Measurements from ENCODE around the gene PACSIN2.
"Not testable (repeated sequence)": the region's sequence is repeated elsewhere in the genome, so short reads cannot be mapped to it uniquely, and the experiment has no call there.

Gene PACSIN2

DNA sequence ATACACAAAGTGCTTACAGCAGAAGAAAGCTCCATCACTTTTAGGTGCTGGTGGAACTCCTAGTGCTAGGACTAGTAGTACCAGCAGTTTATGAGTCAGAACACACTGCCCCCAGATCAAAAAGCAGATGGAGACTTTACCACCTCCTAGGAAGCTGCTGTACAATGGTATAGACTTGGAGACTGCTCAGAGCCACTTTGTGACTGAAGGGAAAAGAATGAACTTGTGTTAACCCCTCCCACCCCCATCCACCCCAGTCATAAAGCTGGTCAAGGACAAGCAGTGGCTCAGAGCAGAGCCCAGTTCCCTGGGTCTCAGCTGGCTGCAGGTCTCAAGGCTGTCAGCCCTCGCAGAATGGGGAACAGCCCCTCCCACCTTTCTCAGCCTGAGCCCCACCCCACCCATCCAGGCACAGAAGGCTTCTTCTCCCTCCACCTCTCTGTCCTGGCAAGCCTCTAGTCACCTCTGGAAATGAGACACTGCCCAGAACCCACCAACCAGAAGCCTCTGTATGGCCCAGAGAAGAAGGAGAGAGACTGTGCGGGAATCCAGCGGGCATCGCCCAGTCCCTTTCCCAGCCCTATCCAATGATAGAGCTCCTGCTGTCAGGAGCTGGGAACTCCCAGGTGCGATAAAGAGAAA lies 23.8 kb downstream of the PACSIN2 start:
- DNase-seq (ENCODE audit: low spot score): no peak

DNA sequence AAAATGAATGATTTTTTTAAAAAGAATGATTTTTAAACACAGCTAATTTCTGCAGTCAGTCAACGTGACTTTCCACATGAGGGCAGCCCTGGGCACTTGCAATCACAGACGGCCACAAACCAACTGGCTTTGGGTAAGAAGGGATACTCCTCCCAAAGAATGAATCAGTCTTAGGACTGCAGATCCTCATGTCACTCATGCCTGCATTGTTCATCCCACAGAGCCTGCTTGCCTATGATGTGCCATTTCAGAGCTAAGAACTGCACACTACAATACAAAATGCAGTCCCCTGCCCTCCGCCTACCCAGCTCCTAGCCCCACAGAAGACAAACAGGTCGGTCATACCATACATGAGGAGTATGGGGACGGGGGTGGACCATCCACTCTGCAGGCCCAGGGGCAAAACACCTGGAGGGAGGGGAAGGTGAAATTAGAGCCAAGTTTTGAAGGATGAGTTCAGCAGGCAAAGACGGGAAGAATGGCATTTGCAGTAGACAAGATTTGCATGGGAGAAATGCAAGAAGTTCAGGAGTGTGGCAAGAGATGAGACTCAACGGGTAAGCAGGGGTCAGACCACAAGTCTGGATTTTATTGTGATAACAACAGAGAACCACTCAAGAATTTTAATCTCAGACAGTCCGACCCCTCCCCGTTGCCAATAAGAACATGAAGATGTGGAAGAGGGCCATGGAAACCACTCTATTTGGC lies 24.7 kb downstream of the PACSIN2 start:
- no peak for DNase-seq (ENCODE audit: low spot score)

DNA sequence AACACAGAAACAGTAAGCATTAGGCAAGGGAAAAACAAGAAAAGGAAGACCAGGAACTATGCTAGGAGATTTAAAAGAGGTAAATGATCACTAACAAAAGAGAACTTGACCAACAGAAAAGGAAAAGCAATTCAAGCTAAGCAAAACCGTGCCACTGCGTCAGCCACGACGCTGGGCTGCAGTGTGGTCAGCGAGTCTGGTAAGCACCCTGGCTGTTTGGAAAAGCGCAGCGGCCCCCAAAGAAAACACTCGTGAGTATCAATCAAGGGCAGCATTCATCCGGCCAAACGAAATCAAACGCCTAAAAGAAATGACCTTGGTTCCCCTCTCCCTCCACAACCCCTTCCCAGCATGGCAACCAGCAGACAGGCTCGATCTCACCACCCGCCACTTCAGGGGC lies 28.8 kb downstream of the PACSIN2 start:
- DNase-seq (ENCODE audit: low spot score): no peak

DNA sequence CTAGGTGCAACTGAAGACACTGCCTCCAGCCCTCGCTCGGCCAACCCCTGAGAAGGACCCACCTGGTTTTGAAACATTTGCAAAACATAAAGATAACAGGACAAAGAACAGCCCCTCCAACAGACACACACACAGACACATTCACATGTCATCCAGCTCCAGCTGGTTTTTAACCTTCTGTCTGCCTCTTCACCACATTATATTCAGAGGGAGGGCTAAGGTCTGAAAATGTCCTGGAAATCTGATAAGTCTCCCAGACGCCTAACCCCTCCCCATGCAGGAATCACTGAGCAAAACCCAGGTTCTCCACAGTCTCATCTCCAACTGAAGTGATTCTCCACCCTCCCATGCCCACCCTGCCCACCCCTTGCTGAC lies 29.4 kb downstream of the PACSIN2 start:
- no peak for DNase-seq (ENCODE audit: low spot score)

DNA sequence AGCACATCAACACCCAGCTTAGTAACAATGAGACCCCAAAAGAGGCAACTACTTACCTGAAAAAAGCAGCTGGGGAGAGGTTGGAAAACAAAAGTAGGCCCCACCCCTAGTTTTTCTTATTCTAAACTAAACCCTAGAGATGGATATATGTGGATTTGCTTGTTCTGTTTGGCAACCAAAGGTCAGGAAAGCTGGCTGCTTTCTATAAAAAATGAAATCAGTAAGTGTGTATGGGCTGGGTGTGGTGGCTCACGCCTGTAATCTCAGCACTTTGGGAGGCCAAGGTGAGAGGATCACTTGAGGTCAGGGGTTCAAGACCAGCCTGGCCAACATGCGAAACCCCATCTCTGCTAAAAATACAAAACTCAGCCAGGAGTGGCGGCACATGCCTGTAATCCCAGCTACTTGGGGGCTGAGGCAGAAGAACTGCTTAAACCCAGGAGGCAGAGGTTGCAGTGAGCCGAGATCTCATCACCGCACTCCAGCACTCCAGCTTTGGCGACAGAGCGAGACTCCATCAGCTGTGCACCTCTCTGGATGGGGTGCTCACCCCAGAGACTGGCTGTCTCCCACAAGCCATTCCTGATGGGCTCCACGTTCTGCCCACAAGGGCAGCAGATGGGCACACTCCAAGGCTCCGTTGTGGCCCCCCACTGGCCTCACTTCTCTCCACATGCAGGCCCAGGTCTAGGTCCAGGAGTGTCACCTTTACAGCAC lies 30.0 kb downstream of the PACSIN2 start:
- no peak for DNase-seq (ENCODE audit: low spot score)

DNA sequence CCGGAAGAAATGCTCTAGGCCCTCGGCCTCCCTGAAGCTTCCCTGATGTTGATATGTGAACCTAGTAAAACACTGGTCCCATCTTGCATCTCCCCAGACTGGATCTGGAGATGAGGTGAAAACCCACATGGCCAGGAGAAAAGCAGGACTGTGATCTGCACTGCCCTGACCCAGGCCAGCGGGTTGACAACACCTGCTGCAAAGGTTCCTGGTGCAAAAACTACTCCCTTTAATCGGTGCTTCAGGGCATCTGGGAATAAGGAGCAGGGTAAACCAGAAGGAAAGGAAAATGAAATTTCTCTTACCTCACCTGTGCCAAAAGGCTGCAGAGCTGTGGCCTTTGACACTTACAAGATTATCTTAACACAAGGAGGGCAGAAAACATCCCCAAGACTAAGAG lies 30.6 kb downstream of the PACSIN2 start:
- no peak for DNase-seq (ENCODE audit: low spot score)

DNA sequence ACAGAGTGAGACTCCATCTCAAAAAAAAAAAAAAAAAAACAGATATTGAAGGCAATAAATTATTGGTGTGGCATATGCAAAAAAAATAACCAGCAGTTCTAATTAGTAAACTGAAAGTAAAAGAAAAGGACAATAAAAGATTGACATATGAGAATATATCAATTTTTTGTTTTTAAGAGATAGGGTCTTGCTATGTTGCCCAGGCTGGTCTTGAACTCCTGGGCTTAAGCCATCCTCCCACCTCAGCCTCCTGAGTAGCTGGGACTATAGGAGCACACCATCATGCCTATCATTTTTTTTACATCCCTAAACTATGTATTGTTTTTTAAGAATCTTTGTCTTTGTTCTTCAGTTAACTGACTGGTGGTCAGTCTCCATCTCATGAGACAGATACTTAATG lies 31.5 kb downstream of the PACSIN2 start:
- DNase-seq (ENCODE audit: low spot score): no peak

DNA sequence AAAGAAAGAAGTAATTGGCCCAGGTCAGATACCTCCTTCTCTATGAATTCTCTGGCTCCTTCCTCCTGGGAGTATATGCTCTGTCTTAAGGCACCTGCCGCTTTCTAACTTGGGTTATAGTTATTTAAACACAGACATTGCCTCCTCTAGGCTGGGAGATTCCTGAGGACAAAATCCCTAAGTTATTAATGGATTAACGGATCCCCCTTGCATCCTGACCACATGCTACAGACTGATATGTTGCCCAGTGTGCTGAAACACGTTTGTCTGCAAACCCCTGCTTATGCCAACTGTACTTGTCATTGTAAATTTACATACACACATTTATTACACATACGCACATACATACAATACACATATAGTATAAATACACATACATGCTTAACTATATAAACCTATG lies 35.3 kb downstream of the PACSIN2 start:
- DNase-seq (ENCODE audit: low spot score): no peak

DNA sequence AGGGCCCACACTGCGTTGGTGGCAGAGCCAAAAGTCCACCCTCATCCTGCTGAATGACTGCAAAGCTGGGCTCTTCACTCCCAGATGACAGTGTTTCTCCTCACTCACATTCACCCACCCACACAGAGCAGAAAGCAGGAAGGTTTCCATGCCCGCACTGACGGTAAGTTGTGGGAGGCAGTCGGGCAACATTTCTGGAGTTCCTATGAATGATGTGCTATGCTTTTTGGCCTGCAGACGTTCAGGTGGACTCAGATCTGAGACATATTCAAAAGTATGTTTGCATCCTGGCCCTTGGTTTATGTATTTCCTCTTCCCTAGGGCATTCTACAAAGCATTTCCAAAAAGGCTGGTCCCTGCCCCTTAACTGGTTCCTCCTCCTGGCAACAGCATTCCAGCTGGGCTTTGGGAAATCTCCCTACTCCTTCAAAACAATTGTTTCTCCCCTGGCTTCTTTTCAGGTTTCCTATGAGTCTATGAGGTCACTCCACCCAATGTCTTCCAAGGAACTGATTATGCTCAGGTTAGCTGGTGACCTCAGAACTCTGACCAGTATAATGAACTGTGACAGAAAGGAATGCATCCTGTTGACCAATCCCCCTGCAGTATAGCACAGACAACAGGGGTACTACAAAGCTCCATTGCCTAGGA lies 36.4 kb downstream of the PACSIN2 start:
- DNase-seq (ENCODE audit: low spot score): no peak

DNA sequence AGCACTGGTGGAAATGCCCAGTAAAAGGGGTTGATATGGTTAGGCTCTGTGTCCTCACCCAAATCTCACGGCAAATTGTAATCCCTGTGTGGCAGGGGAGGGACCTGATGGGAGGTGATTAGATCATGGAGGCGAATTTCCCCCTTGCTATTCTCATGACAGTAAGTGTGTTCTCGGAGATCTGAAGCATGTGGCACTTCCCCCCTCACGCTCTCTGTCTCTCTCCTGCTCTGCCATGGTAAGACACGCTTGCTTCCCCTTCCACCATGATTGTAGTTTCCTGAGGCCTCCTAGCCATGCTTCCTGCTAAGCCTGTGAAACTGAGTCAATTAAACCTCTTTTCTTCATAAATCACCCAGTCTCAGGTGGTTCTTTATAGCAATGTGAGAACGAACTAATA lies 37.4 kb downstream of the PACSIN2 start:
- no peak for DNase-seq (ENCODE audit: low spot score)

DNA sequence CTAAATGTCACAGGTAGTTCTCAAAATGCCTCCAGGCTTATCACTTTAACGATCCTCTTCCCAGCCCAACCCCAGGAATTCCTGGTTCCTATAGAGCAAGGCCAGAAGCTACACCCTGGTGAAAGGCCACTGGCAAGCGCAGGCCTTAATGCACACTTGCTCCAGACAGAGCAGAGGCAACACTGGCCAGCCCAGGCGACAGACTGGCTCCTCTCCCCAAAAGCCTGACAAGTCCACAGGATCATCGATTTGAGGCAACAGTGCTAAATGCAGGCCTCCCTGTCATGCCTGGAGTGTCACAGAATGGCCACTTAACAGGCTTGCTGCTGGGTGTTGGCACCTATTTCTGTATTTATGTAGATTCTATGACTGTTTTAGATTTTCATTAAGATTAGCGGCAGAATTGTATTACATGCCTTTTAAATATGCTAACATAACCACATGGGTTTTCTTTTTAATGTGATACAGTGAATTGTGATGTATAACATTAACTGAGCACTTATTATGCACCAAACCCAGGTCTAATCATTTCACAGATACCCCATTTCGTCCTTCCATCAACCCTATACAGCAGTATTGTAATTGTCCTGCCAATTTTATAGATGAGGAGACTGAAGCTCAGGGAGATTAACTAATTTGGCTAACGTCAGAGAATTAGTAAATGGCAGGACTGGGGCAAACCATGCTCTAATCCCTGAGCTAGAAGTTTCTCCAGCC lies 38.6 kb downstream of the PACSIN2 start:
- DNase-seq (ENCODE audit: low spot score): no peak

DNA sequence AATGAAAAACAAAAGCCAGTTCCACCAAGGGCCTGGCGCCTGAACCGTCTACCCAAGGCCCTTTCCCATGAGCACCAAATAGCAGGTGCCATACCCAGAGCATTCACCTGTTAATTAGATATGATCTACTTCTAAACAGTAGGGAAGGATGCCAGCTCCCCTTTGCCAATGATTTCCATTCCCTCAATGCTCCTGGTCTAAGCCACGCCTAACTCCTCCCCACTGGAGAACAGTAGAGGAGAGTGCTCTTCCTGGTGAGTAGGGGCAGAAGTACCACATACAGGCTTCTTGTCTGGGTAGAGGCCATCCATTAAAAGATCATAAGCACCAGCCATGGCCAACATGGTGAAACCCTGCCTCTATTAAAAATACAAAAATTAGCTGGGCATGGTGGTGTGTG lies 40.7 kb downstream of the PACSIN2 start:
- DNase-seq (ENCODE audit: low spot score): no peak

DNA sequence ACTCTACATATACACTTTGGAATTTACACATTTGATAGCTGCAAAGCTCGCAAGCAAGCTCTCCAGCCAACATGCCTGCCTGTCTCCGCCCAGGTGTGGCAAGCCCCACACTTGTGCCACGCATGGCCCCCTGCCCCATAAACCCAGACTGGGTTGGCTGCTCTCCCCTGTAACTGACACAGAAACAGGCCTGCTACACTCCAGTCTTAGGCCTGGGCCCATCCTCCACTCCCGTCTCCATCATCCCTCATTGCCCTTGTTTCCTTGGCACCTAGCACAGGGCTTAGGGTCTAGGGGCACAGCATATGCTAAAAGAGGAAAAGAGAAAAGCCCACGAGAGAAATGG lies 41.4 kb downstream of the PACSIN2 start:
- DNase-seq (ENCODE audit: low spot score): no peak

DNA sequence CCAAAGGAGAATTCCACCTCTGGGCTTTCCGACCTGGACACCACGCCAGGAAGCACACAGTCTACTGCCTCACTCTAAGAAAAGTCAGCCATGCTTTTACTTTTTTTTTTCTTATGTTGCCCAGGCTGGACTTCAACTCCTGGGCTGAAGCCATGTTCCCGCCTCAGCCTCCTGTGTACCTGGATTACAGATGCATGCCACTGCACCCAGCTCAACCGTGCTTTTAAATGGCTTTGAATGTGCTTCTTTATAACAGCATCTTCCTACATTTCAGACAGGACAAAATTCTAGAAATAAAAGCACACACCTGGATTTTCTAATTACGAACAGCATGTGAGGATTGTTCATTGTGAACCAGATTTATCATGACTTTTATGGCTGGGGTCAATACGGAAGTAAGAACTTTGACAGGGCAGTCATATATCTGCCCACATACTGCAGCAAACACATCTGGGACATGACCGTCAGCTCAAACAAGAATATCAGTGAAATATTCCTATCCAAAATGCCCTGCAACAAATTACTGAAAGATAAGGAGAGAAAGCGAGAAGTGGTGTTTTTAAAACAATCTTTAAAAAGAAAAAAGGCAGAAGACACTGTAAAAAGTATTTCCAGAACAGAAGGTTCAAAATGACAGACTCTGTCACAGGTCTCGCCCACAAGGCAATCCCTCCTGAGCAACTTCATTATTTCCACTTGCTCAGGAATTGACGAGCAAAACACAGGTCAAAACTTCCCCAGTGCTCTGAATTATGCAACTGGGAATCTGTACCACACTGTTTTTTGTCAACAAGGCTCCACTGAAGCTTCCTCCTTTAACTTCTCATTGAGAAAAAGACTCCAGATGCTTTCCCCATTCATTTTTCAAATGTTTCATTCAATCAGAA lies 42.1 kb downstream of the PACSIN2 start:
- DNase-seq (ENCODE audit: low spot score): no peak

DNA sequence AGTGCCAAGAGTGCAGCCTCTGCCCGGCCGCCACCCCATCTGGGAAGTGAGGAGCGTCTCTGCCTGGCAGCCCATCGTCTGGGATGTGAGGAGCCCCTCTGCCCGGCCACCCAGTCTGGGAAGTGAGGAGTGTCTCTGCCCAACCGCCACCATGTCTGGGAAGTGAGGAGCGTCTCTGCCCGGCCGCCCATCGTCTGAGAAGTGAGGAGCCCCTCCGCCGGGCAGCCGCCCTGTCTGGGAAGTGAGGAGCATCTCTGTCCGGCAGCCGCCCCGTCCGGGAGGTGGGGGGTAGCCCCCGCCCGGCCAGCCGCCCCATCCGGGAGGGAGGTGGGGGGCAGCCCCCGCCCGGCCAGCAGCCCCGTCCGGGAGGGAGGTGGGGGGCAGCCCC lies 43.5 kb downstream of the PACSIN2 start:
- not testable (repeated sequence) for DNase-seq (ENCODE audit: low spot score)

DNA sequence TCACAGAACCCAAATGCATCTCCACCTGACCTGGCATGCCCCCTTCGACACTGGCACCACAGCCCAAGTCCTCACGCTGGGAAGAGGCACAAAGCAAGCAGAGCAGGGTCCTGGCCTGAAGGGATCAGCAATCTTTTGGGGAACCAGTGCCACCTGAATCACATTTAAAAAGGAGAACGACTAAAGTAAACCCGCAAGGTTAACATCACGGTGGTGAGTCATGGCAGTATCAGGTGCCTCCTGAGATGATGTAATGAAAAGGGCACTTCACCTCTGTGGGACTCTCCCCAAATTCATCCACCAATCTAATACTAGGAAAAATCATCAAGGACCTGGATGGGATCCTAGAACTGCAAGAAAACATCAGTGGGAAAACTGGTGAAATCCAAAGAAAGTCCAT lies 44.9 kb downstream of the PACSIN2 start:
- DNase-seq (ENCODE audit: low spot score): no peak

DNA sequence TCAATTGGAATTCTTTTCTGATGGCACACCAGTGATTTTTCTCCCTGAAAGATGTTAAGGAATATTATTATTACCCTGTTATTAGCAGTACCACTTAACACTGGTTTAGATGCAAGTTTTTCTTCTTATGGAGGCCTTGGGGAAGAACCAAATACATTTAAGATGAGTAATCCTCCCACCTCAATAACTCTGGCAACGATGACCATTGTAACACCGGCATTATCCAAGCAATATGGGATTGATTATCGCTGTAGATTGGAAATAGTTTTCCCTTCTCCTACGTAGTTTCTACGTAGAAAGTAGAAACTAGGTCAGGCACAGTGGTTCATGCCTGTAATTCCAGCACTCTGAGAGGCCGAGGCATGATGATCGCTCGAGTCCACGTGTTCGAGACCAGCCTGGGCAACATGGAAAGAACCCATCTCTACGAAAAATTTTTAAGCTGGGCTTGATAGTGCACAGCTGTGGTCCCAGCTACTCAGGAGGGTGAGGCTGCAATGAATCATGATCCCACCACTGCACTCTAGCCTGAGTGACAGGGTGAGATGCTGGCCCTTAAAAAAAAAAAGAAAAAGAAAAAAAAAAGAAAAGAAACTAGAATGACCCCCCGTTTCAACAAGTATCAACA lies 45.5 kb downstream of the PACSIN2 start:
- DNase-seq (ENCODE audit: low spot score): no peak

DNA sequence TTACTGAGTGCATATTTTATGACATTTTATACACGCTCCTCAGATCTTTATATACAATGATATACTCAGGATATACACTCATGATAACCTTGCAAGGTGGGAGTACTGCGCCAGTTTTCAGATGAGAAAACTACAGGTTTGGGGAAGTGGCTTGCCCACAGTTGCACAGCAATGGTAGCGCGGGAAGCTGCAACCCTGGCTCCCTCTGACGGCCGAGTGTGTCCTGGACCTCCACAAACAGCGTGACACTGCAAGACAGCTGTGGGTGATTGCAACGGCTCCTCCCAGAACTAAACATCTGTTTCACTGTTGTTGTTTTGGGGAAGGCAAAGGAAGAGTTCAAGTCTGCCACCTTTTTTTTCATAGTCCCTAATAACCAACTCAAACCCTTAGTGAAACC lies 47.0 kb downstream of the PACSIN2 start:
- DNase-seq (ENCODE audit: low spot score): peak; percentile 88

DNA sequence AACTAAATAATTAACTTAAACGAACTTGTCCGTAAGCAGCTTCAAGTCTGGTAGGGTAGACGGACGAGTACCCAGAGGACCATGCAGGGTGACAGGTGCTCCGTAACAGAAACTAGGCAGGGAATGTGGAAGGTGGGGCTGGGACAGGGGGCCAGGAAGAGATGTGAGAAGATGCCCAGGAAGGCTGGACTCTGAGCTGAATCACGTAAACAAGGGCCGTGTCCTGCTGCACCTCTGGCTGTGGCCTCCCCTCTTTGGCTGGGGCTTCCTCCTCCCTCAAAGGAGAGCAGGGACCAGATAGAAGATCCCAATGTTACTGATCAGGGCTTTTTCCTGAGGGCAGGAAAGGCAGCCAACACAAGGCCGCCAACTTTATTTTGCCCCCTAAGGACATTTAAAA lies 47.9 kb downstream of the PACSIN2 start:
- no peak for DNase-seq (ENCODE audit: low spot score)

DNA sequence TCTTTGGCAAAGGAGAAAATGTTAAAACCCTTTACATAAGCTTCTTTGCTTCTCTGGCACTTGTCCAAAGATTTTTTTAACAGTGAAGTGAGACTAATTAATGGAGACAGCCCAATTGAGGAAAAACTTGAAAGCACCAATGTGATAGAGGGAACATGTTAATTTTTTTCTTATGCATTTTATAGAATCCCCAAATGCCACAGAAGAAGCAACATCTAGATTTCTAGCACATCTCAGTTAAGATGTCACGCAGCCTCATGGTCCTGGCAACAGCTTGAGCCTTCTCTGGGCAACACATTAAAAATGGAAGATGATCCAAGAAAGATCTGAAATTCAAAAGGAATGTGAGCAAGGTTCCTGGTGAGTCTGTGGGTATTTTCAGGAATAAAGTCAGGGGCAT lies 48.5 kb downstream of the PACSIN2 start:
- DNase-seq (ENCODE audit: low spot score): no peak

All from hematopoietic multipotent progenitor cell treated with erythropoietin and hydrocortisone succinate and interleukin-3 and kit ligand, for 17 days (in vitro differentiated cells).